Mesothelial cell of epicardium (in vitro differentiated cells): ENCODE measurements around the gene GP1BA. TPM values are rescaled to one million over a fixed set of nuclear protein-coding genes. Genes with fewer than 3 reads are reported as not detected.

Source experiments
- DNase-seq, 2 experiments: peaks; one replicate each; pipeline ENCODE4 v3.0.0; 2021; ENCODE audit warnings: low spot score in 2 of 2; ENCODE audit not compliant: unreplicated experiment in 2 of 2
- H3K27ac Mint-ChIP-seq: 2 replicates; pipeline ENCODE4 v1.8.0; 2021; ENCODE audit warnings: mixed read lengths
- H3K27me3 Mint-ChIP-seq: 2 replicates; pipeline ENCODE4 v1.8.0; 2021; ENCODE audit warnings: low read depth, mixed read lengths
- H3K36me3 Mint-ChIP-seq: 2 replicates; pipeline ENCODE4 v1.8.0; 2021; ENCODE audit warnings: mixed read lengths
- H3K4me1 Mint-ChIP-seq: 2 replicates; pipeline ENCODE4 v1.8.0; 2021; ENCODE audit warnings: mixed read lengths
- H3K4me3 Mint-ChIP-seq: 2 replicates; pipeline ENCODE4 v1.8.0; 2021; ENCODE audit warnings: mild to moderate bottlenecking, moderate library complexity, mixed read lengths
- H3K9me3 Mint-ChIP-seq: 2 replicates; pipeline ENCODE4 v1.8.0; 2021; ENCODE audit warnings: mixed read lengths
- total RNA-seq: library from RNA; stranded (reverse); gene quantifications from 3 replicates; pipeline ENCODE4 v1.2.1, GENCODE V29; 2021
- TF ChIP-seq, protein P1 (sequence below): fragments of 200-600 bp; sonication (generic); IDR thresholded peaks from one replicate; pipeline ENCODE4 v1.5.0; 2021; ENCODE audit warnings: antibody characterized with exemption; ENCODE audit not compliant: unreplicated experiment

The GP1BA gene
- total RNA-seq, 1 donor from 2014 or later = not detected

DNA sequence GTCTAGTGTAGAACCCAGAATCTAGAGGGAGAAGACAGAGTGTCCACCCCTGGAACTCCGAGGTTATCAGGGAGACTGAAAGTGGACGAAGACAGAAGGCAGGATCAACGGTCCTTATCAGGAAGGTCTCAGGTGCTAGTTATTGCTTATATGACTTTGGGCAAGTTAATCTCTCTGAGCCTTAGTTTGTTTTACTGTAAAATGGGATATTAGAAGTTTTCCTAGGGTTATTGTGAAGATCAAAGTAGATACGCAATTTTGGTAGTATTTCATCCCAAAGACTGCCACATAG, 9.2 kb downstream of the GP1BA start:
- Mint-ChIP-seq H3K4me3 (peak overlapping the region; percentile 87), H3K27me3 (no peaks in the 10 kb centered on the region), H3K36me3 (peaks cover 8% of the 10 kb centered on the region), H3K4me1 (peaks cover 39% of the 10 kb centered on the region), H3K27ac (peak overlapping the region; percentile 99), H3K9me3 (no peaks in the 10 kb centered on the region)
- TF ChIP-seq, protein P1, sequence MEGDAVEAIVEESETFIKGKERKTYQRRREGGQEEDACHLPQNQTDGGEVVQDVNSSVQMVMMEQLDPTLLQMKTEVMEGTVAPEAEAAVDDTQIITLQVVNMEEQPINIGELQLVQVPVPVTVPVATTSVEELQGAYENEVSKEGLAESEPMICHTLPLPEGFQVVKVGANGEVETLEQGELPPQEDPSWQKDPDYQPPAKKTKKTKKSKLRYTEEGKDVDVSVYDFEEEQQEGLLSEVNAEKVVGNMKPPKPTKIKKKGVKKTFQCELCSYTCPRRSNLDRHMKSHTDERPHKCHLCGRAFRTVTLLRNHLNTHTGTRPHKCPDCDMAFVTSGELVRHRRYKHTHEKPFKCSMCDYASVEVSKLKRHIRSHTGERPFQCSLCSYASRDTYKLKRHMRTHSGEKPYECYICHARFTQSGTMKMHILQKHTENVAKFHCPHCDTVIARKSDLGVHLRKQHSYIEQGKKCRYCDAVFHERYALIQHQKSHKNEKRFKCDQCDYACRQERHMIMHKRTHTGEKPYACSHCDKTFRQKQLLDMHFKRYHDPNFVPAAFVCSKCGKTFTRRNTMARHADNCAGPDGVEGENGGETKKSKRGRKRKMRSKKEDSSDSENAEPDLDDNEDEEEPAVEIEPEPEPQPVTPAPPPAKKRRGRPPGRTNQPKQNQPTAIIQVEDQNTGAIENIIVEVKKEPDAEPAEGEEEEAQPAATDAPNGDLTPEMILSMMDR = no peak
- DNase-seq = no peak

- no peaks in the 10 kb centered on the region for H3K9me3 Mint-ChIP-seq
- H3K4me3 Mint-ChIP-seq = peak overlapping the region; percentile 87
- H3K4me1 Mint-ChIP-seq = peaks cover 49% of the 10 kb centered on the region
- H3K27ac Mint-ChIP-seq = peak overlapping the region; percentile 64
- no peak for DNase-seq
- H3K36me3 Mint-ChIP-seq = peaks cover 8% of the 10 kb centered on the region
- no peaks in the 10 kb centered on the region for H3K27me3 Mint-ChIP-seq
- TF ChIP-seq, protein P1 = no peak
Measured at GRCh38 chr17:4942760-4943508, 10.9 kb downstream of the GP1BA start.

DNA sequence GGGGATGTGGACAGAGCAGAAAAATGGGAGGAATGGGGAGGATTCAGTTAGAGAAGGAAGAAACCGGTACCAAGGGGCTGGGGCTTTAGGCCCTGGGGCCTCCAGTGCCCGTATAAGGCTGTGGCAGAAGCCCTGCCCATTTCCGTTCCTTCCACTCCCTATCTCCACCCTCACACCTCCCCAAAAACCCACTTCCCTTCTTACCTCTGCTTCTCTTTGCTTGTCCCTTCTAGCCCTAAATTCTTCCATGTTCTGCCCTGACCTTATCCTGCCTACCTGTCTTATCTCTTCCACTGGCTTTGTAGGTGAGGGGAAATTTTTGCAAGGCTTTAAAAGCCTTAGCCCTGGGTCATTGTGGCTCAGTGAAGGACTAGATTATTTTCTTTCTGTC, 12.1 kb downstream of the GP1BA start:
- Mint-ChIP-seq H3K4me1 (peaks cover 38% of the 10 kb centered on the region), H3K27ac (peak overlapping the region; percentile 78), H3K27me3 (no peaks in the 10 kb centered on the region), H3K36me3 (peaks cover 8% of the 10 kb centered on the region), H3K4me3 (no peak overlapping the region), H3K9me3 (no peaks in the 10 kb centered on the region)
- no peak for DNase-seq
- TF ChIP-seq, protein P1 = no peak

GRCh38 chr17:4944554-4945175, 12.6 kb downstream of the GP1BA start:
- H3K9me3 Mint-ChIP-seq = no peaks in the 10 kb centered on the region
- peaks cover 35% of the 10 kb centered on the region for H3K4me1 Mint-ChIP-seq

GRCh38 chr17:4945176-4945943, 13.3 kb downstream of the GP1BA start:
- Mint-ChIP-seq H3K36me3 (peaks cover 8% of the 10 kb centered on the region), H3K27ac (peak overlapping the region; percentile 78), H3K27me3 (no peaks in the 10 kb centered on the region), H3K9me3 (no peaks in the 10 kb centered on the region), H3K4me1 (peaks cover 39% of the 10 kb centered on the region), H3K4me3 (peak overlapping the region; percentile 52)
- DNase-seq = no peak
- TF ChIP-seq, protein P1 = no peak

More at GRCh38 chr17:4944554-4945175, 12.6 kb downstream of the GP1BA start:
- no peak overlapping the region for H3K4me3 Mint-ChIP-seq
- DNase-seq = no peak
- no peaks in the 10 kb centered on the region for H3K27me3 Mint-ChIP-seq
- TF ChIP-seq, protein P1 = no peak
- peaks cover 8% of the 10 kb centered on the region for H3K36me3 Mint-ChIP-seq
- peak overlapping the region; percentile 78 for H3K27ac Mint-ChIP-seq
